ENCODE data around the gene BMP4. TPM values are rescaled to one million over a fixed set of nuclear protein-coding genes. Genes with fewer than 3 reads are reported as not detected.

The BMP4 gene
- total RNA-seq, 1 donor from 2014 or later, result 6.9 TPM

GRCh38 chr14:53975444-53975843, 18.8 kb upstream of the BMP4 start:
- Mint-ChIP-seq H3K9me3 (ENCODE audit: unreplicated experiment) (no peaks in the 10 kb centered on the region), H3K27ac (ENCODE audit: unreplicated experiment) (no peak overlapping the region), H3K27me3 (ENCODE audit: unreplicated experiment) (peaks cover 11% of the 10 kb centered on the region), H3K4me3 (ENCODE audit: unreplicated experiment) (no peak overlapping the region), H3K4me1 (ENCODE audit: unreplicated experiment) (peaks cover 9% of the 10 kb centered on the region), H3K36me3 (ENCODE audit: unreplicated experiment) (no peaks in the 10 kb centered on the region)
- TF ChIP-seq CTCF (IDR thresholded peaks at IDR 0.05), result no peak
- no peak for DNase-seq (ENCODE audit: extremely low spot score, unreplicated experiment)

- H3K4me3 Mint-ChIP-seq (ENCODE audit: unreplicated experiment), result no peak overlapping the region
- H3K9me3 Mint-ChIP-seq (ENCODE audit: unreplicated experiment), result no peaks in the 10 kb centered on the region
- H3K27ac Mint-ChIP-seq (ENCODE audit: unreplicated experiment), result no peak overlapping the region
- TF ChIP-seq CTCF (IDR thresholded peaks at IDR 0.05), result no peak
- H3K4me1 Mint-ChIP-seq (ENCODE audit: unreplicated experiment), result no peaks in the 10 kb centered on the region
- H3K27me3 Mint-ChIP-seq (ENCODE audit: unreplicated experiment), result peaks cover 7% of the 10 kb centered on the region
- DNase-seq (ENCODE audit: extremely low spot score, unreplicated experiment), result no peak
- no peaks in the 10 kb centered on the region for H3K36me3 Mint-ChIP-seq (ENCODE audit: unreplicated experiment)
These were observed 14.9 kb upstream of the BMP4 start for GRCh38 chr14:53971521-53971920.

- DNase-seq (ENCODE audit: extremely low spot score, unreplicated experiment), result no peak
- Mint-ChIP-seq H3K4me1 (ENCODE audit: unreplicated experiment) (no peaks in the 10 kb centered on the region), H3K9me3 (ENCODE audit: unreplicated experiment) (no peaks in the 10 kb centered on the region), H3K36me3 (ENCODE audit: unreplicated experiment) (no peaks in the 10 kb centered on the region), H3K27ac (ENCODE audit: unreplicated experiment) (no peak overlapping the region), H3K4me3 (ENCODE audit: unreplicated experiment) (no peak overlapping the region), H3K27me3 (ENCODE audit: unreplicated experiment) (peaks cover 7% of the 10 kb centered on the region)
- no peak for TF ChIP-seq CTCF (IDR thresholded peaks at IDR 0.05)
These were observed 12.7 kb upstream of the BMP4 start for GRCh38 chr14:53969326-53969725.

- no peak for DNase-seq (ENCODE audit: extremely low spot score, unreplicated experiment)
- no peak overlapping the region for H3K27ac Mint-ChIP-seq (ENCODE audit: unreplicated experiment)
- no peak for TF ChIP-seq CTCF (IDR thresholded peaks at IDR 0.05)
- H3K36me3 Mint-ChIP-seq (ENCODE audit: unreplicated experiment), result no peaks in the 10 kb centered on the region
- peaks cover 4% of the 10 kb centered on the region for H3K4me1 Mint-ChIP-seq (ENCODE audit: unreplicated experiment)
- H3K9me3 Mint-ChIP-seq (ENCODE audit: unreplicated experiment), result no peaks in the 10 kb centered on the region
- no peak overlapping the region for H3K4me3 Mint-ChIP-seq (ENCODE audit: unreplicated experiment)
- H3K27me3 Mint-ChIP-seq (ENCODE audit: unreplicated experiment), result peaks cover 9% of the 10 kb centered on the region
These were observed 12.1 kb upstream of the BMP4 start for GRCh38 chr14:53968726-53969125.

GRCh38 chr14:53967606-53968005, 11.0 kb upstream of the BMP4 start:
- H3K27me3 Mint-ChIP-seq (ENCODE audit: unreplicated experiment), result peaks cover 20% of the 10 kb centered on the region
- H3K4me1 Mint-ChIP-seq (ENCODE audit: unreplicated experiment), result peaks cover 14% of the 10 kb centered on the region

More at GRCh38 chr14:53967606-53968005, 11.0 kb upstream of the BMP4 start:
- H3K27ac Mint-ChIP-seq (ENCODE audit: unreplicated experiment), result no peak overlapping the region
- H3K4me3 Mint-ChIP-seq (ENCODE audit: unreplicated experiment), result no peak overlapping the region
- TF ChIP-seq CTCF (IDR thresholded peaks at IDR 0.05), result no peak
- H3K9me3 Mint-ChIP-seq (ENCODE audit: unreplicated experiment), result no peaks in the 10 kb centered on the region
- no peaks in the 10 kb centered on the region for H3K36me3 Mint-ChIP-seq (ENCODE audit: unreplicated experiment)
- no peak for DNase-seq (ENCODE audit: extremely low spot score, unreplicated experiment)

Measured in osteocyte (in vitro differentiated cells).